PC-9 (cell line): ENCODE results near the gene ZGLP1. TPM values are rescaled to one million over a fixed set of nuclear protein-coding genes. Genes with fewer than 3 reads are reported as not detected.

ENCODE experiments used
- BruUV-seq: library from RNA; stranded (reverse); fragments of 400-500 nt; replicated peaks from 2 replicates; lab custom pipeline; 2021; lab: Mats Ljungman, UMichigan
- CTCF ChIA-PET: fragments of 300-600 bp; sonication (Branson Sonifier 250); formaldehyde crosslinking; loops from one replicate; lab custom pipeline; 2022; ENCODE audit warnings: antibody characterized with exemption; lab: Charles Lee
- POLR2A ChIA-PET: fragments of 300-600 bp; sonication (Branson Sonifier 250); formaldehyde crosslinking; loops from one replicate; lab custom pipeline; 2022; ENCODE audit warnings: antibody characterized with exemption; ENCODE audit not compliant: unreplicated experiment; lab: Charles Lee
- DNase-seq, 2 experiments: peaks; one replicate each; pipeline versions ENCODE4 v3.0.0 to v3.0.0-alpha.2; 2015 to 2022; ENCODE audit warnings: mixed read lengths in 1 of 2
- H2AFZ ChIP-seq: fragments of 200-600 bp; sonication (generic); 2 replicates; pipeline ENCODE4 v1.8.1; 2017; ENCODE audit warnings: antibody characterized with exemption
- H3F3A ChIP-seq: fragments of 200-600 bp; sonication (generic); 2 replicates; pipeline ENCODE4 v1.8.1; 2017; ENCODE audit warnings: antibody characterized with exemption, mild to moderate bottlenecking, low read depth; ENCODE audit not compliant: insufficient read depth
- H3K27ac ChIP-seq: fragments of 200-600 bp; sonication (generic); 2 replicates; pipeline ENCODE4 v1.6.1; 2016; ENCODE audit warnings: mixed run types
- H3K27me3 ChIP-seq: fragments of 200-600 bp; sonication (generic); 2 replicates; pipeline ENCODE4 v1.6.1; 2016; ENCODE audit warnings: low read depth, mixed run types; ENCODE audit not compliant: insufficient read depth
- H3K36me3 ChIP-seq: fragments of 200-600 bp; sonication (generic); 2 replicates; pipeline ENCODE4 v1.6.1; 2016; ENCODE audit warnings: low read depth, mixed run types
- H3K4me1 ChIP-seq: fragments of 200-600 bp; sonication (generic); replicated peaks from 2 replicates; pipeline ENCODE4 v1.6.1; 2016; ENCODE audit warnings: mixed run types; ENCODE audit not compliant: insufficient read depth
- H3K4me2 ChIP-seq: fragments of 200-600 bp; sonication (generic); 2 replicates; pipeline ENCODE4 v1.6.1; 2017; ENCODE audit warnings: mixed run types
- H3K4me3 ChIP-seq: fragments of 200-600 bp; sonication (generic); 2 replicates; pipeline ENCODE4 v1.6.1; 2016; ENCODE audit warnings: mixed run types
- H3K79me2 ChIP-seq: fragments of 200-600 bp; sonication (generic); 2 replicates; pipeline ENCODE4 v1.6.1; 2017; ENCODE audit warnings: low read depth, mixed run types
- H3K9me2 ChIP-seq: fragments of 200-600 bp; sonication (generic); 2 replicates; pipeline ENCODE4 v1.8.1; 2017; ENCODE audit warnings: mild to moderate bottlenecking; ENCODE audit not compliant: insufficient read depth
- H3K9me3 ChIP-seq: fragments of 200-600 bp; sonication (generic); 2 replicates; pipeline ENCODE4 v1.8.1; 2016; ENCODE audit warnings: low read depth; ENCODE audit not compliant: insufficient read depth
- H4K20me1 ChIP-seq: fragments of 200-600 bp; sonication (generic); 2 replicates; pipeline ENCODE4 v1.8.1; 2017; ENCODE audit not compliant: insufficient read depth
- EZH2 ChIP-seq: fragments of 200-600 bp; sonication (generic); IDR thresholded peaks from 2 replicates; pipeline ENCODE4 v1.8.0; 2017; ENCODE audit warnings: antibody characterized with exemption, low read depth
- intact Hi-C: fragments of 100-400 bp; cut with micrococcal nuclease; formaldehyde crosslinking; loops from one replicate; pipeline ENCODE4 v1.10.0; 2022; ENCODE audit not compliant: unreplicated experiment
- total RNA-seq: library from RNA; stranded (reverse); gene quantifications from 2 replicates; pipeline ENCODE4 v1.2.3, GENCODE V29; 2021
- TF ChIP-seq, protein P1 (sequence below): fragments of 200-600 bp; sonication (generic); conservative IDR thresholded peaks from 2 replicates; pipeline ENCODE4 v1.6.1; 2017; ENCODE audit warnings: mixed run types, antibody characterized with exemption, mild to moderate bottlenecking, moderate library complexity

ZGLP1 gene
- total RNA-seq, 1 experiment from 2014 or later: 7.5 TPM

- intact Hi-C loops: no loop called here
- Histone ChIP-seq H3K4me3 (no peak overlapping the region), H3K27me3 (no peaks in the 10 kb centered on the region), H3K27ac (no peak overlapping the region), H3K4me2 (no peak overlapping the region), H3F3A (peaks cover 39% of the 10 kb centered on the region; the same call in 1 of the 2 replicates), H3K36me3 (peaks cover 15% of the 10 kb centered on the region; the same call in 1 of the 2 replicates), H2AFZ (no peak overlapping the region), H3K9me3 (no peaks in the 10 kb centered on the region), H4K20me1 (peaks cover 16% of the 10 kb centered on the region), H3K4me1 (no peaks in the 10 kb centered on the region), H3K79me2 (no peaks in the 10 kb centered on the region), H3K9me2 (no peaks in the 10 kb centered on the region)
- TF ChIP-seq, protein P1, sequence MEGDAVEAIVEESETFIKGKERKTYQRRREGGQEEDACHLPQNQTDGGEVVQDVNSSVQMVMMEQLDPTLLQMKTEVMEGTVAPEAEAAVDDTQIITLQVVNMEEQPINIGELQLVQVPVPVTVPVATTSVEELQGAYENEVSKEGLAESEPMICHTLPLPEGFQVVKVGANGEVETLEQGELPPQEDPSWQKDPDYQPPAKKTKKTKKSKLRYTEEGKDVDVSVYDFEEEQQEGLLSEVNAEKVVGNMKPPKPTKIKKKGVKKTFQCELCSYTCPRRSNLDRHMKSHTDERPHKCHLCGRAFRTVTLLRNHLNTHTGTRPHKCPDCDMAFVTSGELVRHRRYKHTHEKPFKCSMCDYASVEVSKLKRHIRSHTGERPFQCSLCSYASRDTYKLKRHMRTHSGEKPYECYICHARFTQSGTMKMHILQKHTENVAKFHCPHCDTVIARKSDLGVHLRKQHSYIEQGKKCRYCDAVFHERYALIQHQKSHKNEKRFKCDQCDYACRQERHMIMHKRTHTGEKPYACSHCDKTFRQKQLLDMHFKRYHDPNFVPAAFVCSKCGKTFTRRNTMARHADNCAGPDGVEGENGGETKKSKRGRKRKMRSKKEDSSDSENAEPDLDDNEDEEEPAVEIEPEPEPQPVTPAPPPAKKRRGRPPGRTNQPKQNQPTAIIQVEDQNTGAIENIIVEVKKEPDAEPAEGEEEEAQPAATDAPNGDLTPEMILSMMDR: no peak
- no peak for TF ChIP-seq EZH2
- ChIA-PET CTCF (no interaction called here), POLR2A (no interaction called here)
- no TSS peak for BruUV-seq
- DNase-seq: no peak
Observed at GRCh38 chr19:10321874-10322835, 12.5 kb upstream of the ZGLP1 start.

DNA sequence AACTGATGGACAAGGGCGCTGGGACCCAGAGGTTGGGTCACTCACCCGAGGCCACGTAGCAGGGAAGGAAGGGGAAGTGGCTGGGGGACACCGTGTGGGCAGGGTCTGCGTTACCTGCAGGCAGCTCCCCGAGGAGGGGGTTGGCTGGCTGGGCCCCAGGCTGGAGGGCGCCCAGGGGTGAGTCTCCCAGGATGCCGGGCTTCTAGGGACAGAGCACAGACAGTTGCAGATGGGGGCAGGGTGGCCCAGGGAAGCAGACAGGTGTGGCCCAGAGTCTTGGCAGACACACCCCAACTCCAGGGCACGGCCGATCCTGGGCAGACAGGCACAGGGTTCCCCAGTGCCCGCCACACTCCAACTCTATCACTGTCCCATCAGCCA lies 11.8 kb upstream of the ZGLP1 start:
- H3K9me2 ChIP-seq: no peaks in the 10 kb centered on the region
- no peaks in the 10 kb centered on the region for H3K9me3 ChIP-seq
- no peaks in the 10 kb centered on the region for H3K27me3 ChIP-seq
- H4K20me1 ChIP-seq: peaks cover 8% of the 10 kb centered on the region
- POLR2A ChIA-PET: no interaction called here
- no peak for DNase-seq
- no peak overlapping the region for H2AFZ ChIP-seq
- CTCF ChIA-PET: no interaction called here
- no TSS peak for BruUV-seq
- intact Hi-C loops: no loop called here
- no peak overlapping the region for H3K4me2 ChIP-seq
- no peaks in the 10 kb centered on the region for H3K79me2 ChIP-seq
- no peaks in the 10 kb centered on the region for H3K4me1 ChIP-seq
- TF ChIP-seq EZH2: no peak
- TF ChIP-seq, protein P1: no peak
- peaks cover 14% of the 10 kb centered on the region; the same call in 1 of the 2 replicates for H3K36me3 ChIP-seq
- H3F3A ChIP-seq: peaks cover 39% of the 10 kb centered on the region; the same call in 1 of the 2 replicates
- H3K4me3 ChIP-seq: no peak overlapping the region
- no peak overlapping the region for H3K27ac ChIP-seq

GRCh38 chr19:10320602-10321416 lies 11.2 kb upstream of the ZGLP1 start:
- no peak overlapping the region for H3K4me3 ChIP-seq
- H3K4me1 ChIP-seq: peaks cover 5% of the 10 kb centered on the region
- H3K27me3 ChIP-seq: no peaks in the 10 kb centered on the region
- peaks cover 8% of the 10 kb centered on the region; the same call in 1 of the 2 replicates for H3K36me3 ChIP-seq
- no TSS peak for BruUV-seq
- ChIA-PET CTCF (no interaction called here), POLR2A (no interaction called here)
- no peak for DNase-seq
- H4K20me1 ChIP-seq: peaks cover 7% of the 10 kb centered on the region
- H3F3A ChIP-seq: peaks cover 41% of the 10 kb centered on the region; the same call in 1 of the 2 replicates
- TF ChIP-seq EZH2: no peak
- TF ChIP-seq, protein P1: no peak
- H2AFZ ChIP-seq: no peak overlapping the region
- intact Hi-C loops: no loop called here
- no peaks in the 10 kb centered on the region for H3K79me2 ChIP-seq
- no peaks in the 10 kb centered on the region for H3K9me2 ChIP-seq
- H3K27ac ChIP-seq: no peak overlapping the region
- no peaks in the 10 kb centered on the region for H3K9me3 ChIP-seq
- H3K4me2 ChIP-seq: no peak overlapping the region
